Activated CD4-positive, alpha-beta memory T cell treated with anti-CD3 and anti-CD28 coated beads for 36 hours (primary cell): Measurements from ENCODE around the gene TMEM108. TPM values are rescaled to one million over a fixed set of nuclear protein-coding genes. Genes with fewer than 3 reads are reported as not detected.
A peak's percentile ranks its signal among the peaks of the same experiment; 100 is the strongest.

Experiments
- CTCF ChIA-PET: fragments of 350-600 bp; sonication (Branson Sonifier 250); formaldehyde crosslinking; loops from one replicate; lab custom pipeline; 2021; ENCODE audit warnings: antibody characterized with exemption, inconsistent platforms; lab: Charles Lee
- POLR2A ChIA-PET: fragments of 350-600 bp; sonication (Branson Sonifier 250); formaldehyde crosslinking; loops from one replicate; lab custom pipeline; 2021; ENCODE audit warnings: antibody characterized with exemption; lab: Charles Lee
- DNase-seq: peaks from one replicate; pipeline ENCODE4 v3.0.0-alpha.2; 2020
- H3K27ac Mint-ChIP-seq: one replicate; pipeline ENCODE4 v1.8.0; 2021; ENCODE audit warnings: mixed read lengths
- H3K27me3 Mint-ChIP-seq: one replicate; pipeline ENCODE4 v1.8.0; 2021; ENCODE audit warnings: mixed read lengths
- H3K36me3 Mint-ChIP-seq: one replicate; pipeline ENCODE4 v1.8.0; 2021; ENCODE audit warnings: mixed read lengths
- H3K4me1 Mint-ChIP-seq: one replicate; pipeline ENCODE4 v1.8.0; 2021; ENCODE audit warnings: low read depth, mixed read lengths
- H3K4me3 Mint-ChIP-seq: one replicate; pipeline ENCODE4 v1.8.0; 2021; ENCODE audit warnings: mild to moderate bottlenecking, mixed read lengths
- H3K9me3 Mint-ChIP-seq: one replicate; pipeline ENCODE4 v1.8.0; 2021; ENCODE audit warnings: mixed read lengths
- intact Hi-C: fragments of 100-400 bp; cut with micrococcal nuclease; formaldehyde crosslinking; loops from one replicate; pipeline ENCODE4 v1.15.1; 2023
- total RNA-seq, 2 experiments: library from RNA; stranded (reverse); gene quantifications; one replicate each; pipeline ENCODE4 v1.2.3, GENCODE V29; 2021

TMEM108 gene
- total RNA-seq, 2 experiments from 2014 or later = not detected

- Mint-ChIP-seq H3K27me3 (peaks cover 12% of the 10 kb centered on the region), H3K9me3 (no peaks in the 10 kb centered on the region), H3K4me1 (peaks cover 7% of the 10 kb centered on the region), H3K4me3 (no peak overlapping the region), H3K36me3 (no peaks in the 10 kb centered on the region), H3K27ac (no peak overlapping the region)
- ChIA-PET CTCF (interaction anchor here (1.2 kb wide), 1 partner anchor 16 kb away, joined by 3 read pairs; no protein-coding TSS in a partner anchor), POLR2A (no interaction called here)
- intact Hi-C loops = no loop called here
- DNase-seq = no peak
These were observed 240.3 kb downstream of the TMEM108 start for GRCh38 chr3:133278260-133279043.

DNA sequence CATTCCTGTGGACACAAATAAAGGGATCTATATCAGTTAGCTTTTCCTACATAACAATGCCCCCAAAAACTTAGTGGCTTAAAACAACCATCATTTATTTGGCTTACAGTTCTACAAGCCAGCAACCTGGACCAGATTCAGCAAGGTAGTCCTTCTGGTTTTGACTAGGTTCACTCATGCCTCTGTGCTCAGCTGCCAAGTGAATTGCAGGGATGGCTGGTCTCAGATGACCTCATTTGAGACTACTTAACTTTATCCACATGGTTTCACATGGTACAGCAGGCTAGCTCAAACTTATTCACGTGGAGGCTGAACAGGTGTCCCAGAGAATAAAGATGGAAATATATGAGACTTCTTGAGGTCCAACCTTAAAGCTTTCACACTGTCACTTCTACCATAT, 242.4 kb downstream of the TMEM108 start:
- H3K4me1 Mint-ChIP-seq = peaks cover 4% of the 10 kb centered on the region
- intact Hi-C loops = no loop called here
- H3K27ac Mint-ChIP-seq = no peak overlapping the region
- no peaks in the 10 kb centered on the region for H3K27me3 Mint-ChIP-seq
- H3K36me3 Mint-ChIP-seq = no peaks in the 10 kb centered on the region
- H3K9me3 Mint-ChIP-seq = no peaks in the 10 kb centered on the region
- no peak overlapping the region for H3K4me3 Mint-ChIP-seq
- ChIA-PET CTCF (no interaction called here), POLR2A (no interaction called here)
- no peak for DNase-seq

DNA sequence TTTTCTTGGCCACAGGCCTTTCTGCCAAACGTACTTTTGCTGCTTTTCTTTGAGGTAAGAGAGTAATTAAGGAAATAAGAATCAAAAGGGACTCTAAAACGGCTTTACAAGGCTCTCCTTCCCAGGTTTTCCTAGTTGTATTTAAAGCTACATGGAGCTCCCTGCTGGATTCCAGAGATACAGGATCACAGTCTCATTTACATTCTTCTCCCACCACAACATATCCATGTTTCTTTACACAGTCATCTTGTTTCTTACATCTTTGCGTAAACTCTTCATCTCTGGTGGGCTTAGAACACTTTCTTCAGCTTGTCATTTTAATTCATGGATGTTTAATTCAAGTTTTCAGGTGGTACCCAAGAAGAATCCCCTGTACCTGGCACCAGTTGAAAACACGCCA, 244.0 kb downstream of the TMEM108 start:
- Mint-ChIP-seq H3K4me3 (no peak overlapping the region), H3K27me3 (peaks cover 3% of the 10 kb centered on the region), H3K4me1 (no peaks in the 10 kb centered on the region), H3K36me3 (no peaks in the 10 kb centered on the region), H3K9me3 (no peaks in the 10 kb centered on the region), H3K27ac (no peak overlapping the region)
- POLR2A ChIA-PET = no interaction called here
- intact Hi-C loops = no loop called here
- CTCF ChIA-PET = no interaction called here
- no peak for DNase-seq

DNA sequence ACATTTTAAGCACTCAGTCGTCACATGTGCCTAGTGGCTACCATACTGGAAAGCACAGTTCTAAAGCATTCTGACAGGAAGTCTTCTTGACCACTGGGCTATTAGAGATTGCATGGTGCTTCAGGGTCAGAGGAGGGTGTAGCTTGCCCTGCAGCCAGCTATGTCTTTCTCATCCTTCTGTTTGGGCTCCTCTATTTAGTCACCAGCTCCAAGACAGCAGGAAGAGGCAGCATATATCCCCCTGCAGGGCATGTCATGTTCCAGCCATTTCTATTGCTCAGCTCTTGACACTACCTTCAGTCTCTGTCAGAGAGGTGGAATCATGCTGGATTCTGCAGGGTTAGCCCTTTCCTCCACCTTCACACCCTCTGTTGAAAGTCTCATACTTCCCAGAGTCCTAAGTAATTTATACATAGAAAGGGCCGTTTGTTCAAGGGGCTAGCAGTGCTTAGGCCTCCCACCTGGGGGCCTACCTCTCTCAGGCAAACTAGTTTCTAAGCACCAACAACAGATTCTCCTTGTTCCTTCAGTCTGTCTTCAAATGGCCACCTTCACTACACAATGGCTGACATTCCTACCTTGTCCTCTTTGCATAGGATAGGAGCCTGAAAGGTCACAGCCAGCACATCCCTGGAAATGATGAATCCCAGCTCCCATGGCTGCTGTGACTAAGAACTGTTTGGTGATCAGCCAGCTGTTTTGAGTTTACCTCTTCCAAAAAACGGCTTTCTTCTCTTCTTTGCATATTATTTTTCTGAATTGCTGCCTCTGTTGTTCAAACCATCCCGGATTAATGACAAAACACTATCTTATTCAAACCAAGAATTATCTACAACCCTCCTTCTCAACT, 246.0 kb downstream of the TMEM108 start:
- CTCF ChIA-PET = no interaction called here
- Mint-ChIP-seq H3K4me1 (no peaks in the 10 kb centered on the region), H3K4me3 (no peak overlapping the region), H3K27me3 (peaks cover 7% of the 10 kb centered on the region), H3K27ac (no peak overlapping the region), H3K9me3 (no peaks in the 10 kb centered on the region), H3K36me3 (no peaks in the 10 kb centered on the region)
- intact Hi-C loops = no loop called here
- POLR2A ChIA-PET = no interaction called here
- DNase-seq = no peak

GRCh38 chr3:133289322-133289721, 251.1 kb downstream of the TMEM108 start:
- CTCF ChIA-PET = no interaction called here
- POLR2A ChIA-PET = no interaction called here
- peaks cover 12% of the 10 kb centered on the region for H3K27me3 Mint-ChIP-seq
- no peak overlapping the region for H3K27ac Mint-ChIP-seq
- H3K36me3 Mint-ChIP-seq = no peaks in the 10 kb centered on the region
- H3K9me3 Mint-ChIP-seq = no peaks in the 10 kb centered on the region
- DNase-seq = no peak
- intact Hi-C loops = no loop called here
- H3K4me3 Mint-ChIP-seq = no peak overlapping the region
- H3K4me1 Mint-ChIP-seq = no peaks in the 10 kb centered on the region

- Mint-ChIP-seq H3K9me3 (no peaks in the 10 kb centered on the region), H3K27me3 (peaks cover 9% of the 10 kb centered on the region), H3K36me3 (no peaks in the 10 kb centered on the region), H3K27ac (no peak overlapping the region), H3K4me3 (no peak overlapping the region), H3K4me1 (peaks cover 3% of the 10 kb centered on the region)
- POLR2A ChIA-PET = no interaction called here
- no peak for DNase-seq
- intact Hi-C loops = no loop called here
- CTCF ChIA-PET = no interaction called here
These were observed 254.1 kb downstream of the TMEM108 start for GRCh38 chr3:133292296-133292695.

DNA sequence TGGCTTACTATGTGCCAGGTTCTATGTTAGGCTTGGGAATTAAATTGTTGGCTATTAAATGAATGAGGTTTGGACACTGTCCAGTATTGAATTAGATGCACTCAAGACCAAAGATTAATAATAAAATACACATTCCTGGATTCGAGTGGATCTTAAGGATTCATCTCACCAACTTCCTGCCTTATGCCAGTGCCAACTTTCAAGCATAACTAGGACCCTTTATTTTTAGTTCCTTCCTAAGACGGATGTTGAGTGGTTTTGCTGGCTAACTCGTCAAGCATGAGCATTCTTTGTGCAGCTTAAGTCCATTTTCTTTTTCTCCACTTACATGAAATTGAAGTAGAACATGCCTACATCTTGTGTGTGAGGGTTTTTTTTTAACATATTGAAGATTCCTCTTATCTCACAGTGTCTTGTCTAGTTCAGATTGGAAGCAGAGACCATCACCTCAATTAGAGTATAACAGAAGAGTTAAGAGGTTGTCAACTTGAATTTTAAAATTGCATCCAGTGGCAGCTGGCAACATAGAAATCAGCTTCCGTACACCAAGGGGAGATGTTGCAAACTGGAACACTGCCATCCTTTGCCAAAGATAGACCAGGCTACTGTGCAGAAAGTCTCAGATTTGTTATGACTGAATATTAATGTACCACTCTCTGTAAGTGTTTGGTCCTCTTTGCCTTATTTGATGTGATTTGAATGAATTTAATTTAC, 255.4 kb downstream of the TMEM108 start:
- Mint-ChIP-seq H3K4me1 (peaks cover 3% of the 10 kb centered on the region), H3K9me3 (no peaks in the 10 kb centered on the region), H3K27me3 (peaks cover 7% of the 10 kb centered on the region), H3K36me3 (no peaks in the 10 kb centered on the region), H3K4me3 (no peak overlapping the region), H3K27ac (no peak overlapping the region)
- CTCF ChIA-PET = interaction anchor here (1.3 kb wide), 1 partner anchor 14 kb away, joined by 3 read pairs; no protein-coding TSS in a partner anchor
- POLR2A ChIA-PET = no interaction called here
- no peak for DNase-seq
- intact Hi-C loops = no loop called here

DNA sequence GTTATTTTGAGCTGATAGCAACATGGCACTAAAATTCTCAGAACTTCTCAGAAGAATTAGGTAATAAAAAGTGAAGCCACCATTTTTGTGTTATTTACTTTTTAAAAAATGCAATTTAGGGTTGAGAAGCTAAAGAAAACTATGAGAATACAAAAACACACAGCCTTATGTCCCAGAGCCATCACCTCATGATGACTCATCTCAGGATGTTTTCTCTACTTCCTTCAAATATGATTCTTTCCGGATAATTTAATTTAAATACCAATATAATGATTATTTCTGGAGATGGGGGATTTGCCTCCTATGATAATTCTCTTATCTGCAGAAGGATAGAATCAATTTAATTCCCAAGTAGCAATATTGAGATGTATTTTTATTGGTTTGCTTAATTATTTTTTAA, 256.1 kb downstream of the TMEM108 start:
- CTCF ChIA-PET = interaction anchor here (1.3 kb wide), 1 partner anchor 15 kb away, joined by 3 read pairs; no protein-coding TSS in a partner anchor
- no peak overlapping the region for H3K4me3 Mint-ChIP-seq

DNA sequence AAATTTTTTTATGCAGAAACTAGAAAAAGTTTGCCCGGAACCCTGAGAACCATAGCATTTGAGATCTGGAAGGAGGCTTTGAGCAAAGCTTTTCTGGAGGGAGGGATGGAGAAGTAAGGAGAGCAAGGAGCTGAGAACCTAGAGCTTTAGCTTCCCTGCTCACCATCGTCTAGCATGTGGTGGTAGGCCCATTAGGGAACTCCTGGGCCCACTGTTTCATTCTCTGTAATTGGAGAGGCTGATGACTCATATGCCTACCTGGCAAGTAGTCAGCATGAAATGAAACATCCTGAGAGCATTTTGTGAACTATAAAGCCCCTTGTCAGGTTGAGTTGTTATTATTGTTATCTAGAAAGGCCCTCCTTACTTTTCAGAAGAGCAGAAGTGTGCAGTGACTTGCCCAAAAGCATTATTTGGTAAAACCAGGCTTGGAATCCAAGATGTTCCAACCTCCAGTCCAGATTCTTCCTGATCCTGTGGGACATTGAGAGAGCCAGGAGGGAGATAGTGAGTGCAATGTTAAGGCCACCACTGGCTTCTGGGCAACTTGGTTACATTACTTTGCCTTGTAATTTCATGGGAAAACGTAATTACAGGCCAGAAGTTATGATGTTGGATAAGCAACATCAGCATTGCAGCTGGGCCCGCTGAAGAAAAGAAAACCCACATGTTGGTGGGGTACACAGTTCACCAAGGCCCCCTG, 257.2 kb downstream of the TMEM108 start:
- Mint-ChIP-seq H3K4me3 (no peak overlapping the region), H3K27ac (no peak overlapping the region), H3K27me3 (no peaks in the 10 kb centered on the region), H3K9me3 (no peaks in the 10 kb centered on the region), H3K4me1 (peaks cover 3% of the 10 kb centered on the region), H3K36me3 (no peaks in the 10 kb centered on the region)
- intact Hi-C loops = no loop called here
- peak; percentile 29 for DNase-seq
- ChIA-PET CTCF (interaction anchor here (0.6 kb wide), 1 partner anchor 874 kb away, joined by 3 read pairs; no protein-coding TSS in a partner anchor), POLR2A (no interaction called here)

More for the DNA sequence above, 256.1 kb downstream of the TMEM108 start:
- H3K27ac Mint-ChIP-seq = no peak overlapping the region
- H3K36me3 Mint-ChIP-seq = no peaks in the 10 kb centered on the region
- peaks cover 3% of the 10 kb centered on the region for H3K4me1 Mint-ChIP-seq
- peaks cover 4% of the 10 kb centered on the region for H3K27me3 Mint-ChIP-seq
- intact Hi-C loops = no loop called here
- no peak for DNase-seq
- no peaks in the 10 kb centered on the region for H3K9me3 Mint-ChIP-seq
- POLR2A ChIA-PET = no interaction called here

- Mint-ChIP-seq H3K4me3 (no peak overlapping the region), H3K4me1 (peaks cover 3% of the 10 kb centered on the region), H3K27ac (no peak overlapping the region), H3K9me3 (no peaks in the 10 kb centered on the region), H3K36me3 (no peaks in the 10 kb centered on the region), H3K27me3 (no peaks in the 10 kb centered on the region)
- CTCF ChIA-PET = no interaction called here
- intact Hi-C loops = no loop called here
- POLR2A ChIA-PET = no interaction called here
- no peak for DNase-seq
These were observed 258.0 kb downstream of the TMEM108 start for GRCh38 chr3:133295944-133296917.

GRCh38 chr3:133296981-133297380, 258.8 kb downstream of the TMEM108 start:
- CTCF ChIA-PET = no interaction called here
- H3K27ac Mint-ChIP-seq = no peak overlapping the region
- no peaks in the 10 kb centered on the region for H3K27me3 Mint-ChIP-seq
- no peaks in the 10 kb centered on the region for H3K9me3 Mint-ChIP-seq
- intact Hi-C loops = no loop called here
- H3K4me3 Mint-ChIP-seq = no peak overlapping the region
- POLR2A ChIA-PET = no interaction called here
- no peak for DNase-seq
- H3K4me1 Mint-ChIP-seq = peaks cover 3% of the 10 kb centered on the region
- H3K36me3 Mint-ChIP-seq = no peaks in the 10 kb centered on the region
